HepG2 (cell line): ENCODE data around the gene SPECC1L. TPM values are rescaled to one million over a fixed set of nuclear protein-coding genes. Genes with fewer than 3 reads are reported as not detected.

Source experiments
- AGO1 ChIP-seq: fragments of 200-400 bp; formaldehyde crosslinking; IDR thresholded peaks from 2 replicates; pipeline ENCODE4 v1.6.1; 2017; ENCODE audit warnings: mild to moderate bottlenecking, low read depth, low read length, moderate library complexity; ENCODE audit not compliant: poor library complexity, severe bottlenecking
- ATAD3A ChIP-seq: sonication (generic); formaldehyde crosslinking; IDR thresholded peaks from 2 replicates; pipeline ENCODE4 v1.4.0; 2020; ENCODE audit warnings: missing genetic modification reagents
- ATF7-NPFF ChIP-seq: sonication (generic); formaldehyde crosslinking; IDR thresholded peaks from 2 replicates; pipeline ENCODE4 v1.8.1; 2023; ENCODE audit warnings: mild to moderate bottlenecking, low read depth, missing genetic modification reagents, moderate library complexity
- DNMT1 ChIP-seq: sonication (generic); formaldehyde crosslinking; IDR thresholded peaks from 2 replicates; pipeline ENCODE4 v1.5.1; 2020; ENCODE audit warnings: mild to moderate bottlenecking, missing genetic modification reagents
- FOSL1 ChIP-seq: sonication (generic); formaldehyde crosslinking; IDR thresholded peaks from 2 replicates; pipeline ENCODE4 v1.9.0; 2021; ENCODE audit warnings: missing genetic modification reagents, borderline replicate concordance
- FOXJ3 ChIP-seq: sonication (generic); formaldehyde crosslinking; IDR thresholded peaks from 2 replicates; pipeline ENCODE4 v1.4.0; 2020; ENCODE audit warnings: missing genetic modification reagents, mild to moderate bottlenecking, borderline replicate concordance
- ISL2 ChIP-seq: sonication (generic); formaldehyde crosslinking; IDR thresholded peaks from 2 replicates; pipeline ENCODE4 v1.5.0; 2020; ENCODE audit warnings: missing genetic modification reagents
- KAT2B ChIP-seq: fragments of 150-350 bp; IDR thresholded peaks from 2 replicates; pipeline ENCODE4 v1.6.1; 2014; ENCODE audit warnings: low read depth, low read length, borderline replicate concordance
- MED1 ChIP-seq: sonication (generic); formaldehyde crosslinking; IDR thresholded peaks from 2 replicates; pipeline ENCODE4 v1.4.0; 2020; ENCODE audit warnings: missing genetic modification reagents
- MED8 ChIP-seq: sonication (generic); formaldehyde crosslinking; IDR thresholded peaks from 2 replicates; pipeline ENCODE4 v1.8.1; 2023; ENCODE audit warnings: mild to moderate bottlenecking, missing genetic modification reagents; ENCODE audit not compliant: insufficient replicate concordance
- NFATC3 ChIP-seq: sonication (generic); formaldehyde crosslinking; IDR thresholded peaks from 2 replicates; pipeline ENCODE4 v1.5.1; 2020; ENCODE audit warnings: mild to moderate bottlenecking, missing genetic modification reagents
- PHB2 ChIP-seq: fragments of 450-650 bp; IDR thresholded peaks from 2 replicates; pipeline ENCODE4 v1.6.1; 2018; ENCODE audit not compliant: partially characterized antibody
- REL ChIP-seq: sonication (generic); formaldehyde crosslinking; conservative IDR thresholded peaks from 2 replicates; pipeline ENCODE4 v1.8.0; 2022; ENCODE audit warnings: mild to moderate bottlenecking, missing genetic modification reagents, moderate library complexity
- SETDB1 ChIP-seq: sonication (generic); formaldehyde crosslinking; IDR thresholded peaks from 2 replicates; pipeline ENCODE4 v1.5.1; 2020; ENCODE audit warnings: missing genetic modification reagents, mild to moderate bottlenecking, borderline replicate concordance
- SRSF9 ChIP-seq: fragments of 200-400 bp; formaldehyde crosslinking; IDR thresholded peaks from 2 replicates; pipeline ENCODE4 v1.6.1; 2018; ENCODE audit warnings: borderline replicate concordance, mild to moderate bottlenecking, low read depth, low read length; ENCODE audit not compliant: insufficient read depth, poor library complexity, severe bottlenecking
- TEAD3 ChIP-seq: optimal IDR thresholded peaks from 2 replicates; pipeline ENCODE3; 2016; ENCODE audit warnings: borderline replicate concordance
- ZFP37 ChIP-seq: sonication (generic); formaldehyde crosslinking; IDR thresholded peaks from 2 replicates; pipeline ENCODE4 v1.4.0; 2020; ENCODE audit warnings: missing genetic modification reagents, borderline replicate concordance
- ZFP82 ChIP-seq: sonication (generic); formaldehyde crosslinking; IDR thresholded peaks from 2 replicates; pipeline ENCODE4 v1.5.1; 2020; ENCODE audit warnings: mild to moderate bottlenecking, missing genetic modification reagents, borderline replicate concordance
- ZNF280D ChIP-seq: sonication (generic); formaldehyde crosslinking; IDR thresholded peaks from 2 replicates; pipeline ENCODE4 v1.5.1; 2020; ENCODE audit warnings: mild to moderate bottlenecking, missing genetic modification reagents
- ZNF317 ChIP-seq: sonication (generic); formaldehyde crosslinking; IDR thresholded peaks from 2 replicates; pipeline ENCODE4 v1.5.0; 2020; ENCODE audit warnings: mild to moderate bottlenecking, missing genetic modification reagents
- ZNF33A ChIP-seq: sonication (generic); formaldehyde crosslinking; IDR thresholded peaks from 2 replicates; pipeline ENCODE4 v1.5.1; 2020; ENCODE audit warnings: missing genetic modification reagents, mild to moderate bottlenecking, moderate library complexity, borderline replicate concordance
- ZNF543 ChIP-seq: sonication (generic); formaldehyde crosslinking; IDR thresholded peaks from 2 replicates; pipeline ENCODE4 v1.4.0; 2020; ENCODE audit warnings: mild to moderate bottlenecking, missing genetic modification reagents
- ZNF619 ChIP-seq: sonication (generic); formaldehyde crosslinking; IDR thresholded peaks from 2 replicates; pipeline ENCODE4 v1.4.0; 2020; ENCODE audit warnings: mild to moderate bottlenecking, missing genetic modification reagents
- ZNF672 ChIP-seq: sonication (generic); formaldehyde crosslinking; IDR thresholded peaks from 2 replicates; pipeline ENCODE4 v1.8.1; 2022; ENCODE audit warnings: missing genetic modification reagents
- ZNF678 ChIP-seq: sonication (generic); formaldehyde crosslinking; IDR thresholded peaks from 2 replicates; pipeline ENCODE4 v1.4.0; 2020; ENCODE audit warnings: mild to moderate bottlenecking, missing genetic modification reagents
- polyA plus RNA-seq, 8 experiments: library from polyadenylated mRNA; depleted of rRNA in 3 of 8; stranded (reverse) in 7 of 8; unstranded in 1 of 8; fragments of >200 nt; fragmentation: Illumina TruSeq in 4 of 8; extraction: Trizol in 4 of 8; gene quantifications; 2 replicates each; pipeline versions ENCODE4 v1.2.1 to v1.2.3, GENCODE V29; 2011 to 2016; ENCODE audit warnings: low read depth in 4 of 8, missing spikeins in 1 of 8, mixed read lengths in 1 of 8; ENCODE audit not compliant: insufficient read depth in 1 of 8
- total RNA-seq, 5 experiments: library from RNA; depleted of rRNA; stranded (reverse); fragments of >200 nt; fragmentation: Illumina TruSeq; extraction: Trizol; gene quantifications; 2 replicates each; pipeline ENCODE4 v1.2.3, GENCODE V29; 2016; ENCODE audit warnings: low read depth in 1 of 5
- TF ChIP-seq, protein P1 (sequence below): IDR thresholded peaks from 2 replicates; pipeline ENCODE4 v1.6.1; 2016; ENCODE audit warnings: mild to moderate bottlenecking

Gene SPECC1L
- total and polyA plus RNA-seq, 2 of the 13 experiments (the other 11 are each of a cell fraction or from before 2014, with no cell fraction given): 14.1 to 30.3 TPM

DNA sequence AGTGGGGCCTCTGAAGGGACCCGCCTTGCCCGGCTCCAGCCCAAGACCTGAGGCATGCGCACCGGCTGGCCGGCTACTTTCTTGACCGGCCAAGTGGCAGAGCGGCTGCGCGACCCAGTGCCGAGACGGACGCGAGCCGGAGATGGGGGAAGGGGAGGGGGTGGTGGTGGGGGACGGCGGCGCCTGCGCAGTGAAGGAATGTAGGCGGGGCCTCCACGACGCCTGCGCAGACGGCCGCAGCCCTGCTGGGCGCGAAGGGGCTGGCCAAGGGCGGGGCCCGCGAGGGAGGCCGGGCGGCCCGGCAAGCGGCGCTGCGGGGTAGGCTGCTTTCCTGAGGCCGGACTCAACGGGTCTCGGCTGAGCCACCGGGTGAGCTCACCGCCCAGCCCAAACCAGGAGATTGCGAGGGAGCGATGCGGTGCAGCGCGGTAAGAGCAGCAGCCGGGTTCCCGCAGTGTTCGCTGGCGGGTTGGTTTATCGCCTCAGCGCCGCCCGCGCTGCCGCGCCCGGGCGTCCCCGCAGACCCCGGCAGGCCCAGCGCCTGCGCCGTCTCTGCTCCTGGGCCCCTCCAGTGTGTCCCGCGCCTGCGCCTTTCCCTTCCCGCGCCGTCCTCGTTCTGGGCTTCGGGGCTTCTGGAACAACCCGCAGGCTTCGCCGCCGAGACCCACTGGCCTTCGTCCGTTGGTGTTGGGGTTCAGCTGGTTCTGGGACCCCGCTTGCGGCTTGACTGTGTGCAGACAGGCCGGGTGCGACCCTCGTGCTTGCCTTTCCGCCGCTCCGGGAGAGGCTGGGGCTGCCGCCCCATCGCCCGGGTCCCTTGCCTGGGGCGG is at the start of gene SPECC1L (continued):
- TF ChIP-seq ZFP37: no peak
- TF ChIP-seq SETDB1: no peak
- TF ChIP-seq FOXJ3: no peak
- TF ChIP-seq ZNF33A: no peak
- no peak; the same call in 1 of the 2 replicates for TF ChIP-seq ZNF317 (CRISPR knock-in tag)
- peak; percentile 95 for TF ChIP-seq ZFP82 (CRISPR knock-in tag)
- no peak for TF ChIP-seq ZNF543
- 0 out of 2 replicates have a peak, but pooled peaks have one; percentile 29 for TF ChIP-seq ZNF678 (CRISPR knock-in tag)
- no peak for TF ChIP-seq TEAD3 (CRISPR knock-in tag)
- no peak for TF ChIP-seq ATAD3A (CRISPR knock-in tag)
- no peak for TF ChIP-seq SRSF9
- TF ChIP-seq REL (CRISPR knock-in tag): 0 out of 2 replicates have a peak, but pooled peaks have one; percentile 46
- no peak for TF ChIP-seq ZNF280D
- TF ChIP-seq ISL2: peak; percentile 54; the same call in 1 of the 2 replicates
- no peak for TF ChIP-seq NFATC3
- TF ChIP-seq FOSL1 (CRISPR knock-in tag): no peak
- no peak for TF ChIP-seq PHB2
- TF ChIP-seq ATF7-NPFF (CRISPR knock-in tag): peak; percentile 61; the same call in 1 of the 2 replicates
- TF ChIP-seq ZNF619 (CRISPR knock-in tag): peak; percentile 58
- no peak for TF ChIP-seq KAT2B
- TF ChIP-seq MED8 (CRISPR knock-in tag): peak; percentile 27
- peak; percentile 56 for TF ChIP-seq AGO1
- TF ChIP-seq, protein P1, sequence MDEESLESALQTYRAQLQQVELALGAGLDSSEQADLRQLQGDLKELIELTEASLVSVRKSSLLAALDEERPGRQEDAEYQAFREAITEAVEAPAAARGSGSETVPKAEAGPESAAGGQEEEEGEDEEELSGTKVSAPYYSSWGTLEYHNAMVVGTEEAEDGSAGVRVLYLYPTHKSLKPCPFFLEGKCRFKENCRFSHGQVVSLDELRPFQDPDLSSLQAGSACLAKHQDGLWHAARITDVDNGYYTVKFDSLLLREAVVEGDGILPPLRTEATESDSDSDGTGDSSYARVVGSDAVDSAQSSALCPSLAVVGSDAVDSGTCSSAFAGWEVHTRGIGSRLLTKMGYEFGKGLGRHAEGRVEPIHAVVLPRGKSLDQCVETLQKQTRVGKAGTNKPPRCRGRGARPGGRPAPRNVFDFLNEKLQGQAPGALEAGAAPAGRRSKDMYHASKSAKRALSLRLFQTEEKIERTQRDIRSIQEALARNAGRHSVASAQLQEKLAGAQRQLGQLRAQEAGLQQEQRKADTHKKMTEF (CRISPR knock-in tag): peak; percentile 89
- peak; percentile 69 for TF ChIP-seq MED1
- peak; percentile 29 for TF ChIP-seq DNMT1 (CRISPR knock-in tag)
- TF ChIP-seq ZNF672 (CRISPR knock-in tag): peak; percentile 49; the same call in 1 of the 2 replicates
